Measurements from ENCODE around the gene KRTAP5-9. TPM values are rescaled to one million over a fixed set of nuclear protein-coding genes. Genes with fewer than 3 reads are reported as not detected.
"Not testable (repeated sequence)": the region's sequence is repeated elsewhere in the genome, so short reads cannot be mapped to it uniquely, and the experiment has no call there.

KRTAP5-9 gene
- total and polyA plus RNA-seq, 2 donors from 2014 or later, result 0.66 TPM; not detected in 1

GRCh38 chr11:71539017-71539416 is 9.2 kb upstream of the KRTAP5-9 start:
- Histone ChIP-seq H3K36me3 (ENCODE audit: control insufficient read depth in 2 of 3, insufficient read depth in 3 of 3, low read length in 3 of 3) (no peaks in the 10 kb centered on the region), H3K27ac (ENCODE audit: low read depth in 2 of 2, low read length in 2 of 2) (no peak overlapping the region), H3K9me3 (ENCODE audit: control insufficient read depth in 2 of 3, insufficient read depth in 1 of 3, low read length in 3 of 3) (no peaks in the 10 kb centered on the region), H3K27me3 (ENCODE audit: control insufficient read depth, insufficient read depth, low read length) (no peaks in the 10 kb centered on the region), H3K4me3 (ENCODE audit: low read length in 3 of 3) (no peak overlapping the region), H3K9ac (ENCODE audit: low read length in 3 of 3) (no peak overlapping the region), H3K4me1 (ENCODE audit: control insufficient read depth in 2 of 3, insufficient read depth in 2 of 3, low read depth in 1 of 3, low read length in 3 of 3) (peaks cover 0 to 5% (median 0%) of the 10 kb centered on the region in 3 donors)
- intact Hi-C loops (cut with DNase I), result no loop called here
- DNase-seq (no peak), FAIRE-seq (no peak)
- TF ChIP-seq, protein P1, sequence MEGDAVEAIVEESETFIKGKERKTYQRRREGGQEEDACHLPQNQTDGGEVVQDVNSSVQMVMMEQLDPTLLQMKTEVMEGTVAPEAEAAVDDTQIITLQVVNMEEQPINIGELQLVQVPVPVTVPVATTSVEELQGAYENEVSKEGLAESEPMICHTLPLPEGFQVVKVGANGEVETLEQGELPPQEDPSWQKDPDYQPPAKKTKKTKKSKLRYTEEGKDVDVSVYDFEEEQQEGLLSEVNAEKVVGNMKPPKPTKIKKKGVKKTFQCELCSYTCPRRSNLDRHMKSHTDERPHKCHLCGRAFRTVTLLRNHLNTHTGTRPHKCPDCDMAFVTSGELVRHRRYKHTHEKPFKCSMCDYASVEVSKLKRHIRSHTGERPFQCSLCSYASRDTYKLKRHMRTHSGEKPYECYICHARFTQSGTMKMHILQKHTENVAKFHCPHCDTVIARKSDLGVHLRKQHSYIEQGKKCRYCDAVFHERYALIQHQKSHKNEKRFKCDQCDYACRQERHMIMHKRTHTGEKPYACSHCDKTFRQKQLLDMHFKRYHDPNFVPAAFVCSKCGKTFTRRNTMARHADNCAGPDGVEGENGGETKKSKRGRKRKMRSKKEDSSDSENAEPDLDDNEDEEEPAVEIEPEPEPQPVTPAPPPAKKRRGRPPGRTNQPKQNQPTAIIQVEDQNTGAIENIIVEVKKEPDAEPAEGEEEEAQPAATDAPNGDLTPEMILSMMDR (IDR thresholded peaks at IDR 0.05; ENCODE audit: borderline replicate concordance, extremely low read depth, insufficient read depth), result no peak

GRCh38 chr11:71539971-71540370 is 8.2 kb upstream of the KRTAP5-9 start:
- H3K36me3 ChIP-seq (ENCODE audit: control insufficient read depth in 2 of 3, insufficient read depth in 3 of 3, low read length in 3 of 3); H3K4me3 ChIP-seq (ENCODE audit: low read length in 3 of 3); intact Hi-C loops (cut with DNase I); H3K4me1 ChIP-seq (ENCODE audit: control insufficient read depth in 2 of 3, insufficient read depth in 2 of 3, low read depth in 1 of 3, low read length in 3 of 3); H3K27ac ChIP-seq (ENCODE audit: low read depth in 2 of 2, low read length in 2 of 2); H3K27me3 ChIP-seq (ENCODE audit: control insufficient read depth, insufficient read depth, low read length); FAIRE-seq; DNase-seq; H3K9ac ChIP-seq (ENCODE audit: low read length in 3 of 3); H3K9me3 ChIP-seq (ENCODE audit: control insufficient read depth in 2 of 3, insufficient read depth in 1 of 3, low read length in 3 of 3): not testable (repeated sequence)

- H3K4me3 ChIP-seq (ENCODE audit: low read length in 3 of 3); H3K27ac ChIP-seq (ENCODE audit: low read depth in 2 of 2, low read length in 2 of 2); intact Hi-C loops (cut with DNase I); H3K9me3 ChIP-seq (ENCODE audit: control insufficient read depth in 2 of 3, insufficient read depth in 1 of 3, low read length in 3 of 3); FAIRE-seq; H3K36me3 ChIP-seq (ENCODE audit: control insufficient read depth in 2 of 3, insufficient read depth in 3 of 3, low read length in 3 of 3); DNase-seq; H3K9ac ChIP-seq (ENCODE audit: low read length in 3 of 3); H3K4me1 ChIP-seq (ENCODE audit: control insufficient read depth in 2 of 3, insufficient read depth in 2 of 3, low read depth in 1 of 3, low read length in 3 of 3); H3K27me3 ChIP-seq (ENCODE audit: control insufficient read depth, insufficient read depth, low read length): not testable (repeated sequence)
These were observed 7.5 kb upstream of the KRTAP5-9 start for GRCh38 chr11:71540521-71541304.

- TF ChIP-seq, protein P1 (IDR thresholded peaks at IDR 0.05; ENCODE audit: borderline replicate concordance, extremely low read depth, insufficient read depth), result no peak
- intact Hi-C loops (cut with DNase I), result no loop called here
- Histone ChIP-seq H3K4me3 (ENCODE audit: low read length in 3 of 3) (no peak overlapping the region), H3K9me3 (ENCODE audit: control insufficient read depth in 2 of 3, insufficient read depth in 1 of 3, low read length in 3 of 3) (no peaks in the 10 kb centered on the region), H3K36me3 (ENCODE audit: control insufficient read depth in 2 of 3, insufficient read depth in 3 of 3, low read length in 3 of 3) (no peaks in the 10 kb centered on the region), H3K27me3 (ENCODE audit: control insufficient read depth, insufficient read depth, low read length) (no peaks in the 10 kb centered on the region), H3K4me1 (ENCODE audit: control insufficient read depth in 2 of 3, insufficient read depth in 2 of 3, low read depth in 1 of 3, low read length in 3 of 3) (no peaks in the 10 kb centered on the region), H3K27ac (ENCODE audit: low read depth in 2 of 2, low read length in 2 of 2) (no peak overlapping the region), H3K9ac (ENCODE audit: low read length in 3 of 3) (no peak overlapping the region)
- no peak for DNase-seq
- FAIRE-seq, result no peak
These were observed 5.8 kb upstream of the KRTAP5-9 start for GRCh38 chr11:71542382-71542781.
